ENCODE results near the gene ASPM.

ASPM gene, protein sequence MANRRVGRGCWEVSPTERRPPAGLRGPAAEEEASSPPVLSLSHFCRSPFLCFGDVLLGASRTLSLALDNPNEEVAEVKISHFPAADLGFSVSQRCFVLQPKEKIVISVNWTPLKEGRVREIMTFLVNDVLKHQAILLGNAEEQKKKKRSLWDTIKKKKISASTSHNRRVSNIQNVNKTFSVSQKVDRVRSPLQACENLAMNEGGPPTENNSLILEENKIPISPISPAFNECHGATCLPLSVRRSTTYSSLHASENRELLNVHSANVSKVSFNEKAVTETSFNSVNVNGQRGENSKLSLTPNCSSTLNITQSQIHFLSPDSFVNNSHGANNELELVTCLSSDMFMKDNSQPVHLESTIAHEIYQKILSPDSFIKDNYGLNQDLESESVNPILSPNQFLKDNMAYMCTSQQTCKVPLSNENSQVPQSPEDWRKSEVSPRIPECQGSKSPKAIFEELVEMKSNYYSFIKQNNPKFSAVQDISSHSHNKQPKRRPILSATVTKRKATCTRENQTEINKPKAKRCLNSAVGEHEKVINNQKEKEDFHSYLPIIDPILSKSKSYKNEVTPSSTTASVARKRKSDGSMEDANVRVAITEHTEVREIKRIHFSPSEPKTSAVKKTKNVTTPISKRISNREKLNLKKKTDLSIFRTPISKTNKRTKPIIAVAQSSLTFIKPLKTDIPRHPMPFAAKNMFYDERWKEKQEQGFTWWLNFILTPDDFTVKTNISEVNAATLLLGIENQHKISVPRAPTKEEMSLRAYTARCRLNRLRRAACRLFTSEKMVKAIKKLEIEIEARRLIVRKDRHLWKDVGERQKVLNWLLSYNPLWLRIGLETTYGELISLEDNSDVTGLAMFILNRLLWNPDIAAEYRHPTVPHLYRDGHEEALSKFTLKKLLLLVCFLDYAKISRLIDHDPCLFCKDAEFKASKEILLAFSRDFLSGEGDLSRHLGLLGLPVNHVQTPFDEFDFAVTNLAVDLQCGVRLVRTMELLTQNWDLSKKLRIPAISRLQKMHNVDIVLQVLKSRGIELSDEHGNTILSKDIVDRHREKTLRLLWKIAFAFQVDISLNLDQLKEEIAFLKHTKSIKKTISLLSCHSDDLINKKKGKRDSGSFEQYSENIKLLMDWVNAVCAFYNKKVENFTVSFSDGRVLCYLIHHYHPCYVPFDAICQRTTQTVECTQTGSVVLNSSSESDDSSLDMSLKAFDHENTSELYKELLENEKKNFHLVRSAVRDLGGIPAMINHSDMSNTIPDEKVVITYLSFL (N-terminal part only)
- total RNA-seq, result 2.3 to 2.8 (median 2.6) reads per million in 3 donors

DNA sequence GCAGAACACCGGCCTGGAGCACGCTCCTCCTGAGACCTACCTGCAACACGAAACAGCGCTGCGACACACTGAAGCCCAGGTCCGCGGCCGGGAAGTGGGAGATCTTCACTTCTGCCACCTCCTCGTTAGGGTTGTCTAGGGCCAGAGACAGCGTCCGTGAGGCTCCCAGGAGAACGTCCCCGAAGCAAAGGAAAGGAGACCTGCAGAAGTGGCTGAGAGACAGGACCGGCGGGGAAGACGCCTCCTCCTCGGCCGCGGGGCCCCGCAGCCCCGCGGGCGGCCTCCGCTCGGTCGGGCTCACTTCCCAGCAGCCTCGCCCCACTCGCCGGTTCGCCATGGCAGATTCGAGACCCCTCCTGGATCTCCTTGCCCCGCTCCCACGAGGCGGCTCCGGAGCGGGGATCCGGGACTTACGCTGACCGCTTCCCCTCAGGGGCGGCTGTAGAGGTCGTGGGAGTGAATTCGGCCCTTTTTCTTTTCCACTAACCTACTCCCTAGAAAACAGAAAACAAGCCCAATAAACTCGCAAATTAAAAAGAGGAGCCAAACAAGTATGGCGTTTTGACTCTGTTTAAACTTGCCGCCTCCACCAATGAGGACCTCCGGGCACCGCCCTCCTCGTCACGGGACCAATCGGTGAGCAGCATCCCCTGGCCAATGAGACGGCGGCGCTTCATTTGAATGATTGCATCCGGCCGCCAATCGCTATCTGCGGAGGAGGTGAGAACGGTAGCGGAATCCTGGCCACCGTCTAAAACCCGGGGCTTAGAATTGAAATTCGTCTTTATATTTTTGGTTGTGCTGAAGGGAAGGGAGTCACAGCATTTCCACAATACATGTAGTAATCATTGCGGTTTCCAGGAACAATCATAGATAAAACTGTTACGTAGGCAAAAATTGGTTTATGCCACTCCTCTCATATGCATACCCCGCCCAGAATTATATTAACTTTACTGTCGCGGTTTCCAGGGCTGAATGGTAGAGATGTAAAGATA is at the start of gene ASPM:
Gene ASPM, minus strand, starts transcription at position 569 of the 995 bp plus-strand sequence. Its CDS starts 232 bp downstream, at position 337.
- H3K4me1 ChIP-seq (ENCODE audit: control insufficient read depth, insufficient read depth, low read length, poor library complexity, severe bottlenecking), result no peaks in the 10 kb centered on the region
- DNase-seq, result peak; percentile 86 to 93 (median 91)
- no peaks in the 10 kb centered on the region for H3K36me3 ChIP-seq (ENCODE audit: control insufficient read depth, insufficient read depth, low read length)
- no peaks in the 10 kb centered on the region for H3K27me3 ChIP-seq (replicated peaks; ENCODE audit: control insufficient read depth, insufficient read depth, low read length, poor library complexity, severe bottlenecking)
- peak within 1 kb of the TSS; percentile 87 for H3K4me3 ChIP-seq (ENCODE audit: insufficient read depth, low read depth, low read length, poor library complexity, severe bottlenecking)
- peak within 1 kb of the TSS; percentile 70 for H3K27ac ChIP-seq (ENCODE audit: insufficient read depth, low read length, poor library complexity, severe bottlenecking)
- no peaks in the 10 kb centered on the region for H3K9me3 ChIP-seq (ENCODE audit: control insufficient read depth, low read length)

DNA sequence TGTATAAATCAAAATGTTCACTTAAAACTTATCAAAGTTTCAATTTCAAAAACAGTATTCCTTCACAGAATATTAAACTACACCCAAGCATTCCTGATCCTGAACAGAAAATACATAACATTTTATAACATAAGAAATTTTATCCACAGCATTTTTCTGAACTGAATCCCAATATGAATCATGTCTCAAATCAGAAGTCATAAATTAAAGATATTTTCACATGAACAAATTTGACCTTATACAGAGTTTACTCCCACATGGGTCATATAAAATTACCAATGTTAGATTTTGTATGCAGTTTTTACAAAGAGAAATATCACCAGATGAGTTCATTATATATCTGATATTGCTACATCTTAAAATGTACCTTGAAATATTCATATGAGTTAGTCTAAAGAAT is 48.6 kb upstream of the ASPM start:
- no peaks in the 10 kb centered on the region for H3K27me3 ChIP-seq (replicated peaks; ENCODE audit: control insufficient read depth, insufficient read depth, low read length, poor library complexity, severe bottlenecking)
- no peak for DNase-seq
- no peak overlapping the region for H3K4me3 ChIP-seq (ENCODE audit: insufficient read depth, low read depth, low read length, poor library complexity, severe bottlenecking)
- H3K36me3 ChIP-seq (ENCODE audit: control insufficient read depth, insufficient read depth, low read length), result peaks cover 8% of the 10 kb centered on the region
- H3K27ac ChIP-seq (ENCODE audit: insufficient read depth, low read length, poor library complexity, severe bottlenecking), result no peak overlapping the region
- peaks cover 2% of the 10 kb centered on the region for H3K4me1 ChIP-seq (ENCODE audit: control insufficient read depth, insufficient read depth, low read length, poor library complexity, severe bottlenecking)
- no peaks in the 10 kb centered on the region for H3K9me3 ChIP-seq (ENCODE audit: control insufficient read depth, low read length)

DNA sequence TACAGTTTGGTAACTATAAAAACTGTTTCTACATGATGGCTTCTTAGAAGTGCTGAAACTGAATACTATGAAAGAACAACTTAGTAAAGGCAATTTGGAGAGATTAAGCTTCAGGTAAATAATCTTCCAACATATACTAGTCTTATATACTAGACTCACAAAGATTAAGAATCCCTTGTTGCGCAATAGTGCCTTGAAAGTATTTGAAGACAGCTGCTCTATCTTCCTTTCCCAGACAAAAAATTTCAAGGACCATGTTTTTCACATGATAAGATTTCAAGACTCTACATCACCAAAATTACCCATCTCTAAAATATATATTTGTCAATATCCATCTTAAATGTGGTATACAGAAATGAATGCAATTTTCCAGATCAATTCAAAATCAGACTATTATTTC is 37.7 kb upstream of the ASPM start:
- H3K36me3 ChIP-seq (ENCODE audit: control insufficient read depth, insufficient read depth, low read length), result peaks cover 57% of the 10 kb centered on the region
- no peaks in the 10 kb centered on the region for H3K27me3 ChIP-seq (replicated peaks; ENCODE audit: control insufficient read depth, insufficient read depth, low read length, poor library complexity, severe bottlenecking)
- no peak for DNase-seq
- H3K4me3 ChIP-seq (ENCODE audit: insufficient read depth, low read depth, low read length, poor library complexity, severe bottlenecking), result no peak overlapping the region
- H3K4me1 ChIP-seq (ENCODE audit: control insufficient read depth, insufficient read depth, low read length, poor library complexity, severe bottlenecking), result no peaks in the 10 kb centered on the region
- no peak overlapping the region for H3K27ac ChIP-seq (ENCODE audit: insufficient read depth, low read length, poor library complexity, severe bottlenecking)
- H3K9me3 ChIP-seq (ENCODE audit: control insufficient read depth, low read length), result no peaks in the 10 kb centered on the region

DNA sequence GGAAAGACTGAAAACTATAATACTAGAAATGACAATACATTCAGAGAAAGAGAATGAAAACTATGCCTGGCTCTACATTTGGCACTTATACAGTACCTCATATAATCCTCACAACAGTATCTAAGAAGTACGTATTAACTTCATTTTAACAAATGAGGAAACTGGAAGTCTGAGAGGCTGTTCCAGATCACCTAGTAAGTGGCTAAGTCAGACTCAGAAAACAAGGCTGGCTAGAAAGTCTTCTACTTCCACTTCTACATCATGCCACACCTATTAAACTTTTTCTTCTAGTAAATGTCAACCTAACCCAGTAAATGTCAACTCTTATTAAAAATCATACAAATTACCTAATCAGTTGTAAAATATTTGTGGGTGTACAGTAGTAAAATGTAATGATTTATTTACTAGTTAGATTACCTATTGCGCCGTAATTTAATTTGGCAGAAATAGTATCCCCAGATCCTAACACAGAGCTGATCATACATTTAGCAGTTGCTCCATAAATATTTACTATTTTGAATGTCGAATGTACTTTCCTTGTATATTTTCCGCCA is 36.8 kb upstream of the ASPM start:
- Histone ChIP-seq H3K36me3 (ENCODE audit: control insufficient read depth, insufficient read depth, low read length) (peaks cover 57% of the 10 kb centered on the region), H3K4me3 (ENCODE audit: insufficient read depth, low read depth, low read length, poor library complexity, severe bottlenecking) (no peak overlapping the region), H3K27me3 (replicated peaks; ENCODE audit: control insufficient read depth, insufficient read depth, low read length, poor library complexity, severe bottlenecking) (no peaks in the 10 kb centered on the region), H3K4me1 (ENCODE audit: control insufficient read depth, insufficient read depth, low read length, poor library complexity, severe bottlenecking) (no peaks in the 10 kb centered on the region), H3K27ac (ENCODE audit: insufficient read depth, low read length, poor library complexity, severe bottlenecking) (no peak overlapping the region), H3K9me3 (ENCODE audit: control insufficient read depth, low read length) (no peaks in the 10 kb centered on the region)
- no peak for DNase-seq

DNA sequence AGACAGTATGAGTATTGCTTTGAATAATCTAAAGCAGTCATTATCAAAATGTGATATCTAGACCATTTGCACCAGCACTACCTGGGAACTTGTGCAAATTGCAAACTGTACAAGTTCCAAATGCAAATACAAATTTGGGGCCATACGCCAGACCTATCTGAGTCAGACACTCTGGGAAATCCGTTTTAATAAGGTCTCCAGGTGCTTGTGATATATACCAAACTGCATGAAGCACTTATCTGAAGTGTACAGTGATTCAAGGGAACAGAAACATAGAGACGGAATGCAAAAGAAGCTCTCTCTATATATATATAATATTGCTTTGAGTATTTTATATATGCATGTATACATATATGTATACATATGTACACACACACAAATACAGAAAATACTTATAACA is 36.2 kb upstream of the ASPM start:
- H3K4me3 ChIP-seq (ENCODE audit: insufficient read depth, low read depth, low read length, poor library complexity, severe bottlenecking), result no peak overlapping the region
- no peaks in the 10 kb centered on the region for H3K4me1 ChIP-seq (ENCODE audit: control insufficient read depth, insufficient read depth, low read length, poor library complexity, severe bottlenecking)
- H3K9me3 ChIP-seq (ENCODE audit: control insufficient read depth, low read length), result no peaks in the 10 kb centered on the region
- H3K36me3 ChIP-seq (ENCODE audit: control insufficient read depth, insufficient read depth, low read length), result peaks cover 51% of the 10 kb centered on the region
- no peak overlapping the region for H3K27ac ChIP-seq (ENCODE audit: insufficient read depth, low read length, poor library complexity, severe bottlenecking)
- no peak for DNase-seq
- no peaks in the 10 kb centered on the region for H3K27me3 ChIP-seq (replicated peaks; ENCODE audit: control insufficient read depth, insufficient read depth, low read length, poor library complexity, severe bottlenecking)

DNA sequence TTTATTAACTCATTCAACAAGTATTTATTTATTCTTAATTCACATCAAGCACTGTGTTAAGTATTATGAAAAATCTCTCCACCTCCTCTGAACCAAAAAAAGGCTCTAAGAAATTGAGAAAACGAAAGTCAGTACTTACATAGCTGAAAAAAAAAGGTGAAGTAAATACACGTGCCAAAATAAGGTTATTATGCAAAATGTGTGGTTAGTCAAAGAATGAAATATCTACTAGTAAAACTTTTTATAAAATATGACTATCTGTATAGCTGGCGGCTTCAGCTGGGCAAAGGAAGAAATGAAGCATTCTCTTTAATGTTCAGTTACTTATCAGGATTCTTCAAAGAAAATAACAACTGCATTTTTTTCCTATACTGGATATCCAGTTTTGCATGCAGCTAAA is 35.5 kb upstream of the ASPM start:
- no peak overlapping the region for H3K27ac ChIP-seq (ENCODE audit: insufficient read depth, low read length, poor library complexity, severe bottlenecking)

DNA sequence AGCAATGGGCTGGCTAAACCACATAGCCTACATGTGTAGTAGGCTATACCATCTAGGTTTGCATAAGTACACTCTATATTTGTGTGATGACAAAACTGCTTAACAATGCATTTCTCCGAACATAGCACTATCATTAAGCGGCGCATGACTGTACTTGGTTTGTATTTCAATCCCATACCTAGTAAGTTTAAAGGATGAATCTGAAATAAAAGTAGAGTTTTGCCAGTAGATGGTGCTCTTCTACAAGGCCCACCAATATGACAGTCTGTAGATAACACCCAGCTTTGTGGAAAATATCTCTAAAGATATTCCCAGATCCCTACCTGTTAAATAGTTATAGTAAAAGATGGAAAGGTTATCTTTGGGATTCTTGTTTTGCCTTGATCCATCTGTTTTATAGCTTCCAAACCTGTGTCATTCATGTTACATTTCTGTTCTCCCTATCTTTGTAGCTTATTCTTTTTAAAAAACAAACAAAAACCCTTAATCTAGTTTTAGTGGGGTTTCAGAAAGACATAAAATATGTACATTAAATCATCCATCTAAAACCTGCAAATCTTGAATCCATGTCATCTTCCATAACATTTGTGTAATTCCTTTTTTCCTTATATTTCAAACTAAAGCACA is 33.9 kb upstream of the ASPM start:
- no peaks in the 10 kb centered on the region for H3K9me3 ChIP-seq (ENCODE audit: control insufficient read depth, low read length)
- no peak for DNase-seq
- peaks cover 38% of the 10 kb centered on the region for H3K36me3 ChIP-seq (ENCODE audit: control insufficient read depth, insufficient read depth, low read length)
- H3K4me1 ChIP-seq (ENCODE audit: control insufficient read depth, insufficient read depth, low read length, poor library complexity, severe bottlenecking), result no peaks in the 10 kb centered on the region
- H3K27ac ChIP-seq (ENCODE audit: insufficient read depth, low read length, poor library complexity, severe bottlenecking), result no peak overlapping the region
- no peak overlapping the region for H3K4me3 ChIP-seq (ENCODE audit: insufficient read depth, low read depth, low read length, poor library complexity, severe bottlenecking)
- no peaks in the 10 kb centered on the region for H3K27me3 ChIP-seq (replicated peaks; ENCODE audit: control insufficient read depth, insufficient read depth, low read length, poor library complexity, severe bottlenecking)

More for the DNA sequence above, 35.5 kb upstream of the ASPM start:
- DNase-seq, result no peak
- Histone ChIP-seq H3K4me3 (ENCODE audit: insufficient read depth, low read depth, low read length, poor library complexity, severe bottlenecking) (no peak overlapping the region), H3K9me3 (ENCODE audit: control insufficient read depth, low read length) (no peaks in the 10 kb centered on the region), H3K27me3 (replicated peaks; ENCODE audit: control insufficient read depth, insufficient read depth, low read length, poor library complexity, severe bottlenecking) (no peaks in the 10 kb centered on the region), H3K4me1 (ENCODE audit: control insufficient read depth, insufficient read depth, low read length, poor library complexity, severe bottlenecking) (no peaks in the 10 kb centered on the region), H3K36me3 (ENCODE audit: control insufficient read depth, insufficient read depth, low read length) (peaks cover 49% of the 10 kb centered on the region)

DNA sequence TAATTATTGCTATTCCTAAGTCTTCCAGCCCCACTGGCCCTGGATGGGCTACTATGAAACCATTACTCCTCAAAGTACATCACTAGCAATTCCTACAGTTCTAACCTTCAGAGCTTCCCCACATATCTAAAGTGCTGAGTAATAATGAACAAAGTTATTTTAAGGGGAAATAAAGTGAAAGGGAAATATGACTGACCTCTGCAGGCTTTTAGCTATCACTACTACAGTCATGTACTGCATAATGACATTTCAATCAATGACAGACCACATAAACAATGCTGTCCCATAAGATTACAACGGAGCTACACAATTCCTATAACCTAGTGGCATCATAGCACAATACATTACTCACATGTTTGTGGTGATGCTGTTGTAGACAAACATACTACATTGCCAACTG is 32.5 kb upstream of the ASPM start:
- Histone ChIP-seq H3K4me3 (ENCODE audit: insufficient read depth, low read depth, low read length, poor library complexity, severe bottlenecking) (no peak overlapping the region), H3K4me1 (ENCODE audit: control insufficient read depth, insufficient read depth, low read length, poor library complexity, severe bottlenecking) (no peaks in the 10 kb centered on the region), H3K27me3 (replicated peaks; ENCODE audit: control insufficient read depth, insufficient read depth, low read length, poor library complexity, severe bottlenecking) (no peaks in the 10 kb centered on the region), H3K27ac (ENCODE audit: insufficient read depth, low read length, poor library complexity, severe bottlenecking) (no peak overlapping the region), H3K36me3 (ENCODE audit: control insufficient read depth, insufficient read depth, low read length) (peaks cover 41% of the 10 kb centered on the region), H3K9me3 (ENCODE audit: control insufficient read depth, low read length) (no peaks in the 10 kb centered on the region)
- DNase-seq, result no peak
